Measurements from ENCODE around the gene ESPNL.
"Not testable (repeated sequence)": the region's sequence is repeated elsewhere in the genome, so short reads cannot be mapped to it uniquely, and the experiment has no call there.

ESPNL gene, protein sequence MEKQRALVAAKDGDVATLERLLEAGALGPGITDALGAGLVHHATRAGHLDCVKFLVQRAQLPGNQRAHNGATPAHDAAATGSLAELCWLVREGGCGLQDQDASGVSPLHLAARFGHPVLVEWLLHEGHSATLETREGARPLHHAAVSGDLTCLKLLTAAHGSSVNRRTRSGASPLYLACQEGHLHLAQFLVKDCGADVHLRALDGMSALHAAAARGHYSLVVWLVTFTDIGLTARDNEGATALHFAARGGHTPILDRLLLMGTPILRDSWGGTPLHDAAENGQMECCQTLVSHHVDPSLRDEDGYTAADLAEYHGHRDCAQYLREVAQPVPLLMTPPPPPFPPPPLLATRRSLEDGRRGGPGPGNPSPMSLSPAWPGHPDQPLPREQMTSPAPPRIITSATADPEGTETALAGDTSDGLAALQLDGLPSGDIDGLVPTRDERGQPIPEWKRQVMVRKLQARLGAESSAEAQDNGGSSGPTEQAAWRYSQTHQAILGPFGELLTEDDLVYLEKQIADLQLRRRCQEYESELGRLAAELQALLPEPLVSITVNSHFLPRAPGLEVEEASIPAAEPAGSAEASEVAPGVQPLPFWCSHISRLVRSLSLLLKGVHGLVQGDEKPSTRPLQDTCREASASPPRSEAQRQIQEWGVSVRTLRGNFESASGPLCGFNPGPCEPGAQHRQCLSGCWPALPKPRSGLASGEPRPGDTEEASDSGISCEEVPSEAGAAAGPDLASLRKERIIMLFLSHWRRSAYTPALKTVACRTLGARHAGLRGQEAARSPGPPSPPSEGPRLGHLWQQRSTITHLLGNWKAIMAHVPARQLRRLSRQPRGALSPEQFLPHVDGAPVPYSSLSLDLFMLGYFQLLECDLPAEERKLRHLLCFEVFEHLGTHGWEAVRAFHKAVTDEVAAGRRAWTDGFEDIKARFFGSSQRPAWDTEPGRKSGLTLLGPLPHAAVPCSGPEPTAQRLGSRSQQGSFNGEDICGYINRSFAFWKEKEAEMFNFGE

DNA sequence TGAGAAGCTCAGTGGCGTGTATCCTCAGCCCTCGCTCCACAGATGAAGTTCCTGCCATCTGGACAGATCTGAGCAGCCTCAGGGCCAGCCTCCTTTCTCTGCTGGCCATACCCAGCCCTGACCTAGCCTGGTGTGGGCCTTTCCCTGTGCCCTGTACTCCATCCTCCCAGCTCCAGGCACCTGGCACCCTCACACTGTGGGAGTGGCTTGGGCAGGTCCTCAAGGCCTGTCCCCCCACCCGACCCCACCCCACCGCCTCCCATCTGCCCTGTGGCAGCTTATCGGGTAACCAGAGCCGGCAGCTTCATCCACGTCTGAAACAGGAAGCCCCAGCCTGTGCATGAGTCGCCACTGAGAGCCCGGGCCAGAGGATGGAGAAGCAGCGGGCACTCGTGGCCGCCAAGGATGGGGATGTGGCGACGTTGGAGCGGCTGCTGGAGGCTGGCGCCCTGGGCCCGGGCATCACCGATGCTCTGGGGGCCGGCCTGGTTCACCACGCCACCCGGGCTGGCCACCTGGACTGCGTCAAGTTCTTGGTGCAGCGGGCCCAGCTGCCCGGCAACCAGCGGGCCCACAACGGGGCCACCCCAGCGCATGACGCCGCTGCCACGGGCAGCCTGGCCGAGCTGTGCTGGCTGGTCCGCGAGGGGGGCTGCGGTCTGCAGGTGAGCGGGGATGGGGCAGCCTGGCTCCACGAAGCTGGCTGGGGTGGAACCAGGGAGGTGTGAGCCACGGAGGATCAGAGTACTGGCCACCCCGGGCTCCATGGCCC lies at the start of gene ESPNL:
Gene ESPNL, plus strand, starts transcription at position 292 of the 772 bp plus-strand sequence. Its CDS starts 80 bp downstream, at position 372.
- DNase-seq (ENCODE audit: low read depth in 2 of 2, low spot score in 1 of 2) = no peak

DNA sequence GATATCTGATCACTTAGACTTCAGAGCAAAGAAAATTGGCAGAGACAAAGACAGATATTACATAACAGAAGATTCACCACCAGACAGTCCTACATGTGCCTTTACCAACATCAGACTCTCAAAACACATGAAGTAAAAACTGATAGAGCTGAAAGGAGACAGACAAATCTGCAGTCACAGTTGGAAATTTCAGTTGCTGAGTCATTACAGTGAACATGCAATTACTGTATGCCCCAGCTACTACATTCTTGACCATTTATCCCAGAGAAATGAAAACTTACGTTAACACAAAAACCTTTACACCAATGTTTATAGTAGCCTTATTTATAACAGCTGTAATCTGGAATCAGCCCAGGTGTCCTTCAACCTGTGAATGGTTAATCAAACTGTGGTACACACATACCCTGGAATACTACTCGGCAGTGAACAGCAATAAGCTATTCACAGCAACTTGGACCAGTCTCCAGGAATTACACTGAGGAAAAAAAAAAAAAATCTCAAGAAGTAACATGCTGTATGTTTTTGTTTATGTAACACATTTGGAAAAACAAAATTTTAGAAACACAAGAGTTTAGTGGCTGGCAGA lies 46.9 kb upstream of the ESPNL start:
- no peak for DNase-seq (ENCODE audit: low read depth in 2 of 2, low spot score in 1 of 2)

DNA sequence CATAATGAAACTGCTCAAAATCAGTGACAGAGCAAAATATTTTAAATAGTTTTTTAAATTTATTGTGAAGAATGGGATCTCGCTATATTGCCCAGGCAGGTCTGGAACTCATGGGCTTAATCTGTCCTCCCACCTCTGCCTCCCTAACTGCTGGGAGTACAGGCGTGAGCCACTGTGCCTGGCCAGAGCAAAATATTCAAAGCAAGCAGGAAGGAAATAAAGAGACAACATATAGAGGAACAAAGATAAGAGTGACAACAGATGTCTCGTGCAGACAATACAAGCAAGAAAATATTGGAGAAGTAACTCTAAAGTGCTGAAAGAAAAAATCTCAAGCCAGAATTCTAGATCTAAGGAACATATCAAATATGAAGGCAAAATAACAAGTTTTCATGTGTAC lies 44.3 kb upstream of the ESPNL start:
- DNase-seq (ENCODE audit: low read depth in 2 of 2, low spot score in 1 of 2) = no peak

DNA sequence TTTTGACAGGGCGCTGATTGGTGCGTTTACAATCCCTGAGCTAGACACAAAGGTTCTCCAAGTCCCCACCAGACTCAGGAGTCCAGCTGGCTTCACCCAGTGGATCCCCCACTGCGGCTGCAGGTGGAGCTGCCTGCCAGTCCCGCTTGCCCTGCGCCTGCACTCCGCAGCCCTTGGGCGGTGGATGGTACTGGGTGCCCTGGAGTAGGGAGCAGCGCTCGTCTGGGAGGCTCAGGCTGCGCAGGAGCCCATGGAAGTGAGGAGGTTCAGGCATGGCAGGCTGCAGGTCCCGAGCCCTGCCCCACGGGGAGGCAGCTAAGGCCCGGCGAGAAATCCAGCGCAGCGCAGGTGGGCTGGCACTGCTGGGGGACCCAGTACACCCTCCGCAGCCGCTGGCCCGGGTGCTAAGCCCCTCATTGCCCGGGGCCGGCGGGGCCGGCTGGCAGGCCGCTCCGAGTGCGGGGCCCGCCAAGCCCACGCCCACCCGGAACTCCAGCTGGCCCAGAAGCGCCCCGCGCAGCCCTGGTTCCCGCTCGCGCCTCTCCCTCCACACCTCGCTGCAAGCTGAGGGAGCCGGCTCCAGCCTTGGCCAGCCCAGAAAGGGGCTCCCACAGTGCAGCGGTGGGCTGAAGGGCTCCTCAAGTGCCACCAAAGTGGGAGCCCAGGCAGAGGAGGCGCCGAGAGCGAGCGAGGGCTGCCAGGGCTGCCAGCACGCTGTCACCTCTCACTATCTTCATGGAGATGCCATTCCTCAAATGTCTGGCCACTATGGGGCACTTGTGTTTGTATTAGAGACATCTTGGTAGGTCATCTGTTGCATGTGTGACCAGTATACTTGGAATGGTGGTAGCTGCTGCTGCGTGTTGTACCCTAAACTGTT lies 42.2 kb upstream of the ESPNL start:
- DNase-seq (ENCODE audit: low read depth in 2 of 2, low spot score in 1 of 2) = not testable (repeated sequence)

DNA sequence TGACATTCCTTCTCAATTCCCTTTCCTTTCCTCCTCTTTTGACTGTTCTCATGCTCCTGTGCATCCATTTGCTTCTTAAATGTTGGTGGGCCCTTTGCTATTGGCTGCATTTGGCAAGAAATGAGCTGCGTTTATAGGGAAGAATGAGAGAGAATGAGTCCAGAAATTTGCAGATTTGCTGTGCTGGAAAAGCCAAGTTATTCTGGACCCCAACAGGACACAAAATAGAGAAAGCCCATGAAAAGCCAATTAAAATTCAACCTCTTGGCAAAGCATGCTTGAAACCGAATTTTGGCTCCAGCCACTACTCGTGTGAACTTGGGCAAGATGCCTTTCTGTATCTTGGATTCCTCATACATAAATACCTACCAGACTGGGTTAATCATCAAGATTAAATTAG lies 40.6 kb upstream of the ESPNL start:
- DNase-seq (ENCODE audit: low read depth in 2 of 2, low spot score in 1 of 2) = no peak

DNA sequence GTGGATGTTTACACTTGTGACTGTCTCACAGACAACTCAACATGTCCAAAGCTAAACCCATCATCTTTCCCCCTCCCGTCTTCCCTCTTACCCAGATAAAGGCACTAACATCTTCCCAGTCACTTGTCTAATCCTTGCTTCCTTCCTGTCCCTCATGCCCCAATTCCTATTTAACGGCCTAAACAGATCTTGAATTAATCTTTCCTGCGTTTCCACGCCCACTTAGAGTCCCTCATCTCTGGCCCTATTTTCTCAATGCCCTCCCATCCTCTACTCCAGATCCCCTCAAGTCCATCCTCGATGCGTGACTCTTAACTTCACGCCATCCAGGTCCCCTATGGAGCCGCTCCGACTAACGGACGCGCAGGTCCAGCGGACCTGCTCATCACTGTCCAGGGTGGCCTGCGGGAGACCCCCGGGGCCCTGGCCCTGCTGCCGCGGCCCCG lies 40.0 kb upstream of the ESPNL start:
- DNase-seq (ENCODE audit: low read depth in 2 of 2, low spot score in 1 of 2) = no peak

DNA sequence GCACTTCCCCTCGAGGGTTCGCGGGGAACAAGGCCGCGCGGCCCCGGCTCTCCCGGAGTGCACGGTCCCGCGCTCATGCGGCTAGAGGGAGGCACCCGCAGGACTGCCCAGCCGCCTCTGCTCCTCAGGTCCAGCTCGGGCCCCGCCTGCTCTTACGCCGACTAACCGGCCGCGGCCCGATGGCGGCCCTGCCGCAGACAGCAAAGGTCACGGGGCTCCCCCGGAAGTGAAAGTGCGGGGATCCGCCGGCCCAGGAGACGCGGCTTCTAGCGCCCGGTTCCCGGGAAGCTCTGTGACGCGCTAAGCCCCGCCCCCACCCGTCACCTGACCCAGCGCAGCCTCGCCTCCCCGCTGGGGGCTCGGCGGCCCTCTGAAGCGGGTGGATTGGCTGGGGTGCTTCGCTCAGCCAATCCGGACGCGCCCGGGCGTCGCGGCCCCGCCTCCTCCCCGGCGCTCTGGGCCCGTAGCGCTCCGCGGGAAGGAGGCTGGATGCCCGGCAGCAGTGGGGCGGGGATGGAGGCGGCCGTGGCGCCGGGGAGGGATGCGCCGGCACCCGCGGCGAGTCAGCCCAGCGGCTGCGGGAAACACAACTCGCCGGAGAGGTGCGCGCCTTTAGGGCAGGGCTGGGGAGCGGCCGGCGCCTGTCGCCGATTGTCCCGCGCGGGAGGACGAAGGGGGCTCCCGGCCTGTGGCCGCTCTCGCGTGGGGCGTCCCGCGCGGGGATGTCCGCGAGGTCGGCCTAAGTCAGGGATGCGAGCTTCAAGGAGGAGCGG lies 39.4 kb upstream of the ESPNL start, which contains the start of gene SCLY:
Gene SCLY, plus strand, starts transcription at position 460 of the 773 bp plus-strand sequence. Its CDS starts 54 bp downstream, at position 514.
- DNase-seq (ENCODE audit: low read depth in 2 of 2, low spot score in 1 of 2) = peak; percentile 89 to 97

DNA sequence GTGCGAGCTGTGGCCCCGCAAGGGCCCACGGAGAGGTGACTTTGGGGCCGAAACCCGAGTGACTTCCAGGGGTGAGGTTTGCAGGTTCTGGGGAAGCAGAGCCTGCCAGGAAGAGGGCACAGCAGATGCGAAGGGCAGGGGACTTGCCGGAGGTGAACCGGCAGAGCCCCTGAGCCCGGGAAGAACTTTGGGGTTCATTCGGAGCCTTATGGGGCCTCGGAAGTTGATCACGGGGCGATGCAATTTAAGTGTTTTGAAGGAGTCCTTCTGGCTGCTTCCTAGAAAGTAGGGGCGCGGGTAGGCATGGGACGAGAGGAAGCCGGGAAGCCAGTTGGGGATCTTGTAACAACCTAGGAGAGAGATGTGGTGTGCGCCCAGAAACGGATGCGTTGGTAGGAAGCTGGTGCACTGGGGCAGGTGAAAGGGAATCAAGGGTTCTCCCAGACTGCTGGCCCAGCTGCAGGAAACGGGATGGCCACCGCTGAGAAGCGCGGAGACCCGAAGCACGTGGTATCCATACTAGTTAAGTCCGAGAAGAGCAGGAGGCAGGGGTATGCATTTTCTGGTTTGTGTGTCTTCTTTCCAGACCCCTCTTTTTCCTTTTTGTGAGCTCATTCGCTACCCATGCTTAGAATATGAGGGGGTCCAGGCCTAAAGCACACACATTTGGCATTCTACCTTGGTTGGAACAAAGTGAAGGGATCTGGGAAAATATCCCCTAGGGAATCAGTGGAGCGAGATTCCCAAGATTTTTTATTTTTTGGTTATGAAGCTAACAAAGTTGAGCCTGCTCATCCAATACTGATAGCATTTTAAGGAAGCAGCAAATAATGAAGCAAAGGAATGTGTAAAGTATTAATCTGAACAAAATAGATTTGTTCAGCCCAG lies 38.6 kb upstream of the ESPNL start:
- no peak for DNase-seq (ENCODE audit: low read depth in 2 of 2, low spot score in 1 of 2)

DNA sequence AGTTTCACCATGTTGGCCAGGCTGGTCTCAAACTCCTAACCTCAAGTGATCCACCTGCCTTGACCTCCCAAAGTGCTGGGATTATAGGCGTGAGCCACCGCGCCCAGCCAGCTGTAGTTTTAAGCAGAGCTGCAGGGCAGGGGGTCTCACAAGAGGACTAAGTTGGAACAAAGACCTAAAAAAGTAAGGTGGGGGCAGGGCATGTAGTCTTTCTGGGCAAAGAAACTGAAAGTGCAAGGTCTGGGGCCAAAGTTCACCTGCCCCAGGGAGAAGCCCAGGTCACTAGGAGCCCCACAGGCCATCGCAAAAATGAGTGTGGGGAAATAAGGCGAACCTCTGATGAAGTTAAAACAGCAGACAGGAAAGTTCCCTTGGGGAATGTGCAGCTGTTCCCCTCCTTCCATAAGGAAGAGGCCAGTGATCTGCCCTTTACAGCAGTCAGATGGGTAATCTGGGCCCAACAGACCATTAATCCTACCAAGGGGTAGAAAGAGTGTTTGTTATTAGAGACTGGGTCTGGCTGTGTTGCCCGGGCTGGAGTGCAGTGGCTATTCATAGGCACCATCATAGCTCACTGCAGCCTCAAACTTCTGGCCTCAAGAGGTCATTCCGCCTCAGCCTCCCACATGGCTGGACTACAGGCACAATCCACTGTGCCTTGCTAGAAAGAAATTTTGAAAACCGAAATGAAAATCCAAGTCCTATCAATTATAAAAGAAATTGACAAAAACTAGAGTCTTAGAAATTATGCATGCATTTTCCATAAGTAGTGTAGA lies 36.5 kb upstream of the ESPNL start:
- DNase-seq (ENCODE audit: low read depth in 2 of 2, low spot score in 1 of 2) = no peak

DNA sequence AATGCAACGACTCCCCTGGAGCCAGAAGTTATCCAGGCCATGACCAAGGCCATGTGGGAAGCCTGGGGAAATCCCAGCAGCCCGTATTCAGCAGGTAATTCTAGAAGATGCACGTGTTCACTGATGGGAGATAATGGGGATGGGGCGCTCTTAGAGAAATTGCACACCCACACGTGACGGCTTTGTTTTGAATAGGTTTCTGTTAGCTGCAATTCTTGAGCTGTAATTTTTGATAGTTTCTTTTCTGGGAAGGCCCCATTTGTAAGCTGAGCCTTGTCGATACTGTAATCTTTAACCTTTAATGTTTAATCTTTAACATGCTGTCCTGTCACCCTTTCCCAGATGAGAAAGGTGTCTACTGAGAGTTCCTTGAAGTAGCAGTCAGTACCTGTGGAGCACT lies 35.8 kb upstream of the ESPNL start:
- DNase-seq (ENCODE audit: low read depth in 2 of 2, low spot score in 1 of 2) = no peak

DNA sequence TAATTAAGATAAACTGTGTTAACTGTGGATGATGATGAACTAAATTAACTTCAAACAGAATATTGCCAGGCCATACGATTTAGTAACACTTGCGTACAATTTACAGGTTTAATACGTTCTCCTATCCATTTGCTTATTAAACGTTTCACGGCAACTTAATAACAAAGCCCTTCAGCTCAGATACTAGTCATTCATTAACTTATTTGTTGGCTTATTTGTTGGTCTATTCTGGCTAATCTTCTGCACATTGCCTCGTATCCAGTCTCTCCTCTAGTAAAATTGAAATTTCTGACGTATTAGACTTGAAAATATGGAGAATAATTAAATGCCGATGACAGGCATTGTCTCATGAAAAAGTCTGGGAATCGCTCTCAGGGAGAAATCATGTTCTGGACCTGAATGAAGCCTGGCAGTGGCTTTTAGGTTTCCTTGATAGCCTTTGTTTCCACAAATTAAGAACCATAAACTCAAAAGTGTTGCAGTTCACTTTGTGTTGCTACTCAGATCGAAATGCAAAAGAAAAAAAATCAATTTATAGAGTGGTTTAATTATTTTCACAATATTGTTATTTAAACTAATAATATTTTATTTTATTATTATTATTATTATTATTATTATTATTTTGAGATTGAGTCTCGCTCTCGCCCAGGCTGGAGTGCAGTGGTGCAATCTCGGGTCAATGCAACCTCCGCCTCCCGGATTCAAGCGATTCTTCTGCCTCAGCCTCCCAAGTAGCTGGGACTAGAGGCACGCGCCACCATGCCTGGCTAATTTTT lies 34.9 kb upstream of the ESPNL start:
- no peak for DNase-seq (ENCODE audit: low read depth in 2 of 2, low spot score in 1 of 2)

DNA sequence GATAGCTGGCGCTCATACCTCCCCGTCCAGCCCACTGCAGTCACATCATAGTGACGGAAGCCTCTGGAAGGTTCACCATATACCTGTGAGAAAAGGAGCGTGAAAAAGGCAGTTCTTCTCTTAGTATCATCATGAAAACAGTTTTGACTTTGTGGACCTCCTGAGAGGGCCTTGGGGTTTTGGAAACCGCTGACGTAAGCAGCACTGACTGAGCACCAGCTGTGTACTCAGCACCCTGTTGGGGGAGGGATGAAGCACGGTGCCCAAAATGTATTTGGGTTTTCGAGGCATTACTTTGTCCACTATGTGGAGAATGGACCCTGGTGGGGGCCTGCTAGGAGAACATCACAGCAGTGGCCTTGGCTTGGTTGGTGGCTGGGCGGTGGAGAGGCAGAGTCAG lies 33.9 kb upstream of the ESPNL start:
- no peak for DNase-seq (ENCODE audit: low read depth in 2 of 2, low spot score in 1 of 2)

DNA sequence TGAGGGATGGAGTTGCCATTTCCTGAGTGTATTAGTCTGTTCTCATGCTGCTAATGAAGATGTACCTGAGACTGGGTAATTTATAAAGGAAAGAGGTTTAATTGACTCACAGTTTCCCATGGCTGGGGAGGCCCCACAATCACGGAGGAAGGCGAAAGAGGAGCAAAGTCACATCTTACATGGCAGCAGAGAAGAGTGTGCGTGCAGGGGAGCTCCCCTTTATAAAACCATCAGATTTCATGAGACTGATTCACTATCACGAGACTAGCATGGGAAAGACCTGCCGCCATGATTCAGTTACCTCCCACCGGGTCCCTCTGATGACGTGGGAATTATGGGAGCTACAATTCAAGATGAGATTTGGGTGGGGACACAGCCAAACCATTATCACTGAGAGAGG lies 33.4 kb upstream of the ESPNL start:
- not testable (repeated sequence) for DNase-seq (ENCODE audit: low read depth in 2 of 2, low spot score in 1 of 2)

DNA sequence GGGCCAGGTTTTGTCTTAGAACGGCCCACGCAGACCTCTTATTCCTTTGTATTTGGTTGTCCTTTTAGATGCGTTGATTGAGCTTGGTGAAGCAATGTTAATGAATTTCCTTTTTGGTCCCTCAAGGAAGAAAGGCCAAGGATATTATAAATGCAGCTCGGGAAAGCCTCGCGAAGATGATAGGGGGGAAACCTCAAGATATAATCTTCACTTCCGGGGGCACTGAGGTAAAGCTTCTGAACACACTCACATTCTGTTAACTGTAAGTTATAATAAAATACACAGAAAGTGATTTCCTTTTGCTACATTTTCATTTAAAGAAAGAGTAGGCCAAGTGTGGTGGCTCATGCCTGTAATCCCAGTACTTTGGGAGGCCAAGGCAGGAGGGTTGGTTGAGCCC lies 32.2 kb upstream of the ESPNL start:
- no peak for DNase-seq (ENCODE audit: low read depth in 2 of 2, low spot score in 1 of 2)

DNA sequence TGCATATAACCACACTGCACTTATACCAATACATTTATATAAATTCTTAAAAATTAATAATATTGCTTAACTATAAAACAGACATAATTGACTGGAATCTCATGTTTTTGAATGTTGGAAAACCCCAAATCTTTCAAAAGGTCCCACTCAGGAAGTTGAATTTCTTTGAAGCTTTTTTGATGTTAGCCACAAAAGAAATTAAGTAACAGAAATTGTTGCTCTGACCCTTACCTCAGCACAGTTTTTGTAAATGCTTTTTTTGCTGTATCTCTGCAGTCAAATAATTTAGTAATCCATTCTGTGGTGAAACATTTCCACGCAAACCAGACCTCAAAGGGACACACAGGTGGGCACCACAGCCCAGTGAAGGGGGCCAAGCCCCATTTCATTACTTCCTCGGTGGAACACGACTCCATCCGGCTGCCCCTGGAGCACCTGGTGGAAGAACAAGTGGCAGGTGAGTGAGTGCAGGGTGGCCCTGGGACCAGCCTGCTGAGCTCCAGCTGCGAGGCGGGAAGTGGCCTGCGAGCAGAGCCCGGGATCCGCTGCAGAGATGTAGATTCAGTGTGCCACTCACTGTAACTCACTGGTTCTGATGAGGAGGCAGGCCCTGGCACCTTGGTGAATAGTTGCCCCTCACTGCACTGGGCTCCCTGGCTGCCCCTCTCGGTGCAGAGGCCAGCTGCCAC lies 31.0 kb upstream of the ESPNL start:
- DNase-seq (ENCODE audit: low read depth in 2 of 2, low spot score in 1 of 2) = no peak

DNA sequence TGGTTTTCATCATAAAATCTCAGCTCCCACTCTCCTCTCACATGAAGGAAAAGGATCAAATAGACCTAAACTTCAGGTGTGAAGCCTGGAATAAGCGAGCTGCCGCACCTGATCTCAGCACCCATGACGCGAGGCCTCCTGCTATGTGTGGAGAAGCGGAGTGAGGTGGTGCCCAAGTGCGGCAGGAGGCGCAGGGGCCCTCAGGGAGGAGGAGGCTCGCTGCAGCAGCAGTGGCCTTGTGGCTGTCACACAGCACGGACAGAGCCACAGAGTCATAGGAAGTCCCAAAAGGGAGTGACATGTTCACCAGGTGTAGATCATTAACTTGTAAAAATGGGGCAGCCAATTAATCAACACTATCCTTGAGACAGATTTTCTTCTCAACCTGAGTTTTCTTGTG lies 30.3 kb upstream of the ESPNL start:
- DNase-seq (ENCODE audit: low read depth in 2 of 2, low spot score in 1 of 2) = no peak

All from stimulated activated CD8-positive, alpha-beta memory T cell treated with anti-CD3 and anti-CD28 coated beads, Interleukin-4, amount 100 ng/mL, for 4 hours (primary cell).